ENCODE data around the gene SLC22A12.

The SLC22A12 gene

GRCh38 chr11:64619811-64620380, 28.9 kb downstream of the SLC22A12 start:
- no peak overlapping the region for H3K4me3 ChIP-seq (ENCODE audit: low read depth, low read length)
- DNase-seq (ENCODE audit: low read depth): no peak
- no peak for TF ChIP-seq CTCF (IDR thresholded peaks at IDR 0.05; ENCODE audit: insufficient read depth, low read depth, low read length, missing control alignments)

- no peak for TF ChIP-seq CTCF (IDR thresholded peaks at IDR 0.05; ENCODE audit: insufficient read depth, low read depth, low read length, missing control alignments)
- DNase-seq (ENCODE audit: low read depth): no peak
- no peak overlapping the region for H3K4me3 ChIP-seq (ENCODE audit: low read depth, low read length)
Observed at GRCh38 chr11:64620381-64620971, 29.5 kb downstream of the SLC22A12 start.

- TF ChIP-seq CTCF (IDR thresholded peaks at IDR 0.05; ENCODE audit: insufficient read depth, low read depth, low read length, missing control alignments): no peak
- DNase-seq (ENCODE audit: low read depth): no peak
- H3K4me3 ChIP-seq (ENCODE audit: low read depth, low read length): no peak overlapping the region
Observed at GRCh38 chr11:64621283-64622019, 30.4 kb downstream of the SLC22A12 start.

GRCh38 chr11:64622681-64623080, 31.7 kb downstream of the SLC22A12 start:
- no peak for DNase-seq (ENCODE audit: low read depth)
- H3K4me3 ChIP-seq (ENCODE audit: low read depth, low read length): no peak overlapping the region
- TF ChIP-seq CTCF (IDR thresholded peaks at IDR 0.05; ENCODE audit: insufficient read depth, low read depth, low read length, missing control alignments): no peak

GRCh38 chr11:64624883-64625481, 34.0 kb downstream of the SLC22A12 start:
- no peak for DNase-seq (ENCODE audit: low read depth)
- no peak for TF ChIP-seq CTCF (IDR thresholded peaks at IDR 0.05; ENCODE audit: insufficient read depth, low read depth, low read length, missing control alignments)
- no peak overlapping the region for H3K4me3 ChIP-seq (ENCODE audit: low read depth, low read length)

GRCh38 chr11:64626637-64627036, 35.6 kb downstream of the SLC22A12 start:
- no peak for TF ChIP-seq CTCF (IDR thresholded peaks at IDR 0.05; ENCODE audit: insufficient read depth, low read depth, low read length, missing control alignments)

More at GRCh38 chr11:64626637-64627036, 35.6 kb downstream of the SLC22A12 start:
- H3K4me3 ChIP-seq (ENCODE audit: low read depth, low read length): no peak overlapping the region
- DNase-seq (ENCODE audit: low read depth): no peak
